ENCODE measurements around the gene METTL2A. TPM values are rescaled to one million over a fixed set of nuclear protein-coding genes. Genes with fewer than 3 reads are reported as not detected.
"Not testable (repeated sequence)": the region's sequence is repeated elsewhere in the genome, so short reads cannot be mapped to it uniquely, and the experiment has no call there.

The METTL2A gene
- polyA plus RNA-seq, 3 donors from 2014 or later: 7.5 to 14.8 (median 10.3) TPM

DNA sequence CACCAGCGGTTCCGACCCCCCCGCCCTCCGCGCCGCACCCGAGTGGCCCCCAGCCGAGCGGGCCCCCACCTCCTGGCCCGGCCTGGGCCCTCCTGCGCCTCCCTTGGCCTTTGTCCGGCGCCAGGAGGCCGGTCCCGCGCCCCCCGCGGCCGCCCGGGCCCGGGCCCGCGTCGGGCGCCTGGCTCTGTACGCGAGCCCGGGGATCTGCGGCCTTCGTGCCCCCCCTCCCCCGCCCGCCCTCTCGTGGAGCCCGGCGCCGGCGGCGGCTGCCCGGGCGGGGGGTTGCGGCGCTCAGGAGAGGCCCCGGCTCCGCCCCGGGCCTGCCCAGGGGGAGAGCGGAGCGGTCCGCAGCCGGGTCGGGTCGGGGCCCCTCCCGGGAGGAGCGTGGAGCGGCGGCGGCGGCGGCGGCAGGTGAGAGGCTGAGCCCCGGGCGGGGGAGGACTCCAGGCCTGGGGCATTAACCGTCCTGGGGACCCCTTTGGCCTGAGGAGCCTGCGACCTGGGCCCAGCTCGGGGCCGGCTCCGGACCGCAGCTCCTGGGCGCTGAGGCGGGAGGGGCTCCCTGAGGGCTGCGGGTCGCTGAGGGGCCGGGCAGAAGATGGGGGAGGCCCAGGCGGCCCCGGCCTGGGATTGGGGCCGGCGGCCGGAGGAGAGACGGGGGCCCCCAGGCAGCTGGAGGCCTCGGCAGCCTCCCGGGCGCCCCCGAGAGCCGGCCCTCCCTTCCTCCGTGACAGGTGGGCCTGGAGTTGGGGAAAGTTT lies 55.4 kb downstream of the METTL2A start:
- H3K9me3 Mint-ChIP-seq, H3K36me3 Mint-ChIP-seq: not testable (repeated sequence)
- peaks cover 1 to 12% (median 3%) of the 10 kb centered on the region in 3 donors for H3K27me3 Mint-ChIP-seq (ENCODE audit: low read depth in 3 of 3)
- DNase-seq: peak in 1 of 3 donors; percentile 58
- H3K27ac Mint-ChIP-seq: peak overlapping the region in 2 of 6 donors; percentile 92 to 96
- H3K4me1 Mint-ChIP-seq: peaks cover 32 to 42% of the 10 kb centered on the region in 2 donors
- H3K4me3 Mint-ChIP-seq: peak overlapping the region in 4 of 5 donors; percentile 23 to 88 (median 87)

DNA sequence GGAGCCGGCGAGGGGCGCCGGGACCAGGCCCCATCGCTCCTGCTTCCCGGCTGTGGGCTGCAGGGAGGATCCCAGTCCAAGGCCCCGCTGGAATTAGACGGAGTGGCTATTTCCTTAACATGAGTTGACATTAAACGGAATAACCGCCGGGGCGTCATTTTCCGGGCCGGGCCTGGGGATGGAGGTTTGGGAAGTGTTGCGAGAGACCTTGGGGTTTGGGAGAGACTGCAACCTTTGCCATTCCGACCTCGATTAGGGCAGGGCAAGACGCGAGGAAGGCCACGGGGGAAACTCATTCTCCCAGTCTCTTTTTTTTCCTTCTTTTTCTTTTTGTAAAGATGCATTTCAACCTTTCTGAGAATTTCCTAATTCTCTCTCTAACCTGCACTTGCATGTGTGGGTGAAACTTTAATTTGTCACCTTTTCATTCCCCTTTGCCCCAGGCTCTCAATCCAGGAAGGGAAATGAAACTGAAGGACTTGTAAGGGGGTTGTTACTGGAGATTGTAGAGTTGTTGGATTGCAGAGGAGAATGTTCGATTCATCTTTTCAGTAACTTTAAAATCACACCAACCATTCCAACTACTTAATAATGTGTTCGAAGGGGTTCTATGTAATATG lies 56.1 kb downstream of the METTL2A start:
- H3K27ac Mint-ChIP-seq: peak overlapping the region; percentile 91 to 96 (median 94)
- peaks cover 1 to 12% (median 3%) of the 10 kb centered on the region in 3 donors for H3K27me3 Mint-ChIP-seq (ENCODE audit: low read depth in 3 of 3)
- H3K9me3 Mint-ChIP-seq, H3K36me3 Mint-ChIP-seq: not testable (repeated sequence)
- peak overlapping the region; percentile 87 to 95 (median 88) for H3K4me3 Mint-ChIP-seq
- H3K4me1 Mint-ChIP-seq: peaks cover 32 to 43% of the 10 kb centered on the region in 2 donors
- peak in 1 of 3 donors; percentile 13 for DNase-seq

- DNase-seq; H3K4me3 Mint-ChIP-seq; H3K9me3 Mint-ChIP-seq; H3K27me3 Mint-ChIP-seq (ENCODE audit: low read depth in 3 of 3); H3K36me3 Mint-ChIP-seq: not testable (repeated sequence)
- peaks cover 36 to 54% of the 10 kb centered on the region in 2 donors for H3K4me1 Mint-ChIP-seq
- H3K27ac Mint-ChIP-seq: peak overlapping the region in 1 of 6 donors; percentile 39
Observed at GRCh38 chr17:62482553-62482952, 58.9 kb downstream of the METTL2A start.

GRCh38 chr17:62490990-62491389 lies 67.3 kb downstream of the METTL2A start:
- not testable (repeated sequence) for H3K36me3 Mint-ChIP-seq; H3K27me3 Mint-ChIP-seq (ENCODE audit: low read depth in 3 of 3); H3K4me3 Mint-ChIP-seq; H3K9me3 Mint-ChIP-seq; DNase-seq
- Mint-ChIP-seq H3K27ac (peak overlapping the region in 1 of 6 donors; percentile 14), H3K4me1 (peaks cover 42 to 61% of the 10 kb centered on the region in 2 donors)

DNA sequence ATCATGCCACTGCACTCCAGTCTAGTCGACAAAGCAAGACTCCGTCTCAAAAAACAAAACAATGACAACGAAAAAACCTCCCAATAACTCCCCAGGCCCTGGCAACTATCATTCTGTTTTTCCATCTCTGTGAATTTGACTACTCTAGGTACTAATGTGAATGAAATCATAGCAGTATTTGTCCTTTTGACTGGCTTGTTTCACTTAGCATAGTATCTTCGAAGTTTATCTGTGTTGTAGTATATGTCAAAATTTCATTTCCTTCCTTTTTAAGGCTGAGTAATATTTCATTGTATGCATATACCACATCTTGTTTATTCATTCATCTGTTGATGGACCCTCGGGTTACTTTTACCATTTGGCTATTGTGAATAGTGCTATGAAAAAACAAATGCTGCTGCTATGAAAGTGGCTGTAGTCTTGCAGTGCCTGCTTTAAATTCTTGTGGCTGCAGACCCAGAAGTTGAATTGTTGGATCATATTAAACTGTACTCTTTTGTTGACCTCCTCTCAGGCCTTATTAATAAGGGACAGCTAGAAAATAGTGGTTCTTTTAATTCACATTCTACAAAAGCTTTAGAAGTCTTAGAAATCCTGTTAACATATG lies 69.5 kb downstream of the METTL2A start:
- not testable (repeated sequence) for H3K36me3 Mint-ChIP-seq; H3K4me3 Mint-ChIP-seq; H3K27me3 Mint-ChIP-seq (ENCODE audit: low read depth in 3 of 3); H3K9me3 Mint-ChIP-seq; DNase-seq
- Mint-ChIP-seq H3K27ac (peak overlapping the region in 2 of 6 donors; percentile 31 to 35), H3K4me1 (peaks cover 43 to 64% of the 10 kb centered on the region in 2 donors)

- Mint-ChIP-seq H3K4me3 (peak overlapping the region in 1 of 5 donors; percentile 24), H3K4me1 (peaks cover 36 to 54% of the 10 kb centered on the region in 2 donors)
- not testable (repeated sequence) for H3K36me3 Mint-ChIP-seq; H3K9me3 Mint-ChIP-seq; DNase-seq; H3K27ac Mint-ChIP-seq; H3K27me3 Mint-ChIP-seq (ENCODE audit: low read depth in 3 of 3)
Observed at GRCh38 chr17:62494073-62494472, 70.4 kb downstream of the METTL2A start.

DNA sequence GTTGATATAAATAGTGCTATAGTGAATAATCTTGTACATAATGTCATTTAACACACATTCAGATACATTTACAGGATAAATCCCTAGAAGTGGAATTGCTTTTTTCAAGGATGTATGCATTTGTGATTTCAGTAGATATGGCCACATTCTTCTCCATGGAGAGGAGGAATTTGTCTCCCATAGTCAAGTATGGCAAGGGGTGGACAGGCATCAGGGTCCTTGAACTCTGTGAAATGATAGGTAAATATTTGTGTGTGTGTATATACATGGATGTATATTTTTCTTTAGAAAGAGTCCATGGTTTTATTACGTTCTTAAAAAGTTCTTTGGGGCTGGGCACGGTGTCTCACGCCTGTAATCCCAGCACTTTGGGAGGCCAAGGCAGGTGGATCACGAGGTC lies 72.6 kb downstream of the METTL2A start:
- DNase-seq; H3K9me3 Mint-ChIP-seq; H3K4me3 Mint-ChIP-seq; H3K27me3 Mint-ChIP-seq (ENCODE audit: low read depth in 3 of 3); H3K36me3 Mint-ChIP-seq: not testable (repeated sequence)
- H3K27ac Mint-ChIP-seq: peak overlapping the region in 2 of 6 donors; percentile 40 to 46
- H3K4me1 Mint-ChIP-seq: peaks cover 32 to 44% of the 10 kb centered on the region in 2 donors

- not testable (repeated sequence) for H3K36me3 Mint-ChIP-seq; H3K4me3 Mint-ChIP-seq; H3K9me3 Mint-ChIP-seq; H3K27ac Mint-ChIP-seq; H3K27me3 Mint-ChIP-seq (ENCODE audit: low read depth in 3 of 3); DNase-seq
- peaks cover 23 to 31% of the 10 kb centered on the region in 2 donors for H3K4me1 Mint-ChIP-seq
Observed at GRCh38 chr17:62498796-62499195, 75.1 kb downstream of the METTL2A start.

Other genes starting within 250 kb of the METTL2A start
- not detected for gene EFCAB3, start 43.3 kb upstream of the METTL2A start, polyA plus RNA-seq
- gene TLK2, start 54.9 kb downstream of the METTL2A start, polyA plus RNA-seq: 10 to 100 TPM in 1 of 3 donors, 1 to 10 TPM in 2; 6.4 to 19.7 (median 6.6) TPM
- not detected for gene MRC2, start 203.8 kb downstream of the METTL2A start, polyA plus RNA-seq